Omental fat pad (tissue), 4 donors: Measurements from ENCODE around the gene RER1. TPM values are rescaled to one million over a fixed set of nuclear protein-coding genes. Genes with fewer than 3 reads are reported as not detected.

Source experiments
- ATAC-seq: fragments of 150-250 bp; one replicate; pipeline ENCODE4 v1.9.1; 2016; ENCODE audit warnings: mild to moderate bottlenecking, moderate library complexity; ENCODE audit not compliant: low FRiP score
- DNase-seq: peaks from one replicate; pipeline ENCODE4 v3.0.0-alpha.2; 2019; ENCODE audit warnings: low spot score
- total RNA-seq, 4 donors: library from RNA; depleted of rRNA; stranded (reverse); fragments of >200 nt; gene quantifications; one replicate each; pipeline ENCODE4 v1.1.0, GENCODE V29; 2016
- TF ChIP-seq, protein P1 (sequence below), 3 donors: fragments of 450-650 bp; IDR thresholded peaks; one replicate each; pipeline ENCODE4 v1.5.1; 2016 to 2017; ENCODE audit warnings: antibody characterized with exemption in 3 of 3, mild to moderate bottlenecking in 3 of 3, moderate library complexity in 2 of 3

The RER1 gene
- total RNA-seq, 4 donors from 2014 or later: 59.4 to 91.7 (median 72.7) TPM

DNA sequence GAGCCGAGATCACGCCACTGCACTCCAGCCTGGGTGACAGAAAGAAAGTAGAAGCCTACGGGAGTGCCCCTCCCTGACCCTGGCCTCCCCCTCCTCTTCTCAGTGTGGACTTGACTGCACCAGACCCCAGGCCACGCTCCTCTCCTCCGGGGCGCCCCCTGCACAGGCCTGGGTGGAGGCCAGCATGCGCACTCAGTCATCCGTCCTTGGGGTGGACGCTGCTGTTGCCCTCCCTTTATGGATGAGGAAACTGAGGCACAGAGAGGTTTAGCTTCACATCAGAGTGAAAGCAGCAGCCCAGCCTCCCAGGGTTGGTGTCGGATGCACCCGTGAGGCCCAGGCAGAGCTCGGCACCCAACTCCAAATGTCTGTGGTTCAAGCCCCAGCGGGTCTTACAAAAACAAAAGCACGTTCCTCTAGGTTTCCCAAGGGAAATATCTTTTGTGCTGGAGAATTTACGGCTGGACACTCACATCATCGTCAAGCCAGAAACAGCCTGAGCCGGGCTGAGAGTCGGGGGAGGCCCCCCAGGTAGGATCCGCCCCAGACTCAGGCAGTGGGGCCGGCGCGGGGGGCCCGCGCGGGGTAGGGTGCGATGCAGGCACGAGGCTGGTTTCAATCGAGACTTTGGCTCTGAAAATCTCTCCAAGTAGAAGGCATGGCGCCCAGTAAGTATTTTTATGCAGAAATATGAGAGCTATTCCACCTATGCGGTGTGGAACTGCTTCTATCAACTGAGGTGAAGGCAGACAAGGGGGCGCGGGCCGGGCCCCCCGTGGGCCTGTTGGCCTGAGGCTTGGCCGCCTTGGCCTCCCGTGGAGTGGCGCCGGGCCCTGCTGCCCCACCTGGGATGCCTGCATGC is 36.9 kb upstream of the RER1 start:
- ATAC-seq (no peak), DNase-seq (no peak)
- TF ChIP-seq, protein P1, sequence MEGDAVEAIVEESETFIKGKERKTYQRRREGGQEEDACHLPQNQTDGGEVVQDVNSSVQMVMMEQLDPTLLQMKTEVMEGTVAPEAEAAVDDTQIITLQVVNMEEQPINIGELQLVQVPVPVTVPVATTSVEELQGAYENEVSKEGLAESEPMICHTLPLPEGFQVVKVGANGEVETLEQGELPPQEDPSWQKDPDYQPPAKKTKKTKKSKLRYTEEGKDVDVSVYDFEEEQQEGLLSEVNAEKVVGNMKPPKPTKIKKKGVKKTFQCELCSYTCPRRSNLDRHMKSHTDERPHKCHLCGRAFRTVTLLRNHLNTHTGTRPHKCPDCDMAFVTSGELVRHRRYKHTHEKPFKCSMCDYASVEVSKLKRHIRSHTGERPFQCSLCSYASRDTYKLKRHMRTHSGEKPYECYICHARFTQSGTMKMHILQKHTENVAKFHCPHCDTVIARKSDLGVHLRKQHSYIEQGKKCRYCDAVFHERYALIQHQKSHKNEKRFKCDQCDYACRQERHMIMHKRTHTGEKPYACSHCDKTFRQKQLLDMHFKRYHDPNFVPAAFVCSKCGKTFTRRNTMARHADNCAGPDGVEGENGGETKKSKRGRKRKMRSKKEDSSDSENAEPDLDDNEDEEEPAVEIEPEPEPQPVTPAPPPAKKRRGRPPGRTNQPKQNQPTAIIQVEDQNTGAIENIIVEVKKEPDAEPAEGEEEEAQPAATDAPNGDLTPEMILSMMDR (IDR thresholded peaks at IDR 0.05): no peak

DNA sequence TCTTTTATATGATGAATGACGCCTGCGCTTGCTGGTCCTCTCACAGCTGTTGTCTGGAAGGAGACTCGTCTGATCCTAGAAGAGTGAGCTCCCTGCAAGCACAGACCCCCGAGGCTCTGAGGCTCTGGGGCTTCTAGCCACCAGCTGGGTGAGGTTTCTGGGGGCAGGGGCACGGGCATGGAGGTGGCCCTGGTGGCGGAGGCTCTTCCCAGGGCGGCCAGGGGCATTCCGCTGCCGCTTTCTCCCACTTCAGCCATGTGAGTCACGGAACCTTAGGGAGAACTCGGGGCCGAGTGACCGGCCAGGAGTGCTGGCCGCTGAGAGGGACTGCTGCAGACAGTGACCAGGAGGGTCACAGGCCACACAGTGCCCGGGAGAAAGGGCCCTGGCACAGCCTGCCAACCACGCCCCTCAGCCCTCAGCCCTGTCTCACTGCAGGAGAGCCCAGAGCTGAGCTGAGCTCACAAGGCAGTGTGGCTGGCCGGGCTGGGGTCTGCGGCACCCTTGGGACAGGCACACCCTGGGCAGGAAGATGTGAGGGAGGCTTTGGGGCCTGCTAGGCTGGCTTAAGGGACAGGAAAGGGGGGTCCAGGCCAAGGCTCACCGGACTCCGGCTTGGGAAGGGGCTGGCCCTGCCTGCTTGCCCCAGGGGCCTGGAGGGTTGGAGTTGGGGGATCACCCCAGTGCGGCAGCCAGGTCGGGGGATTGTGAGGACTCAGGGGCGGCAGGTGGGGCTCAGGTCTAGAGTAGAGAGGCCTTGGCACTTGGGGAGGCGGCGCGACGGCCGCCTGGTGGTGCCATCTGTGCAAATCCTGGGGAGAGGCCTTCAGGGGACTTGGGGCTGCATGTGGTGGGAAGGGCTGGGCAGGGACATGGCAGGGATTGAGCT is 36.0 kb upstream of the RER1 start:
- ATAC-seq (no peak), DNase-seq (no peak)
- TF ChIP-seq, protein P1 (IDR thresholded peaks at IDR 0.05): no peak

DNA sequence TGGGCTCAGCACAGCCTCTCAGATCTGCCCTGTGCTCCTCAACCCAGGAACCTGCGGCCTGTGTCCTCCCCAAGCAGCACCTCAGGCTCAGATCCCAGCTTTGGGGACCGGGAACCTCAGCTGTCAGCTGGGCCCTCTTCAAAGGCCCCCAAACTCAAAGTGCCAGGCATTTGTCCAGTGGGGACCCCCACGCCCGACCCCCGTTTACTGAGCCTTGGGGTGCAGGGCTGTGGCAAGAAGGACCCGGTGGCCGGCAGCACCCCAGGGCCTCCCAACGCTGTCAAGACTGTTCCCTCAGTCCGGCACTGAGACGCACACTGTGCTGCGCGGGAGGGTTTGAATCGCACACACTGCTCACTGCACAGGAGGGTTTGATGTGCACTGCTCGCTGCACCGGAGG is 35.2 kb upstream of the RER1 start:
- ATAC-seq: no peak
- TF ChIP-seq, protein P1 (IDR thresholded peaks at IDR 0.05): no peak
- no peak for DNase-seq

DNA sequence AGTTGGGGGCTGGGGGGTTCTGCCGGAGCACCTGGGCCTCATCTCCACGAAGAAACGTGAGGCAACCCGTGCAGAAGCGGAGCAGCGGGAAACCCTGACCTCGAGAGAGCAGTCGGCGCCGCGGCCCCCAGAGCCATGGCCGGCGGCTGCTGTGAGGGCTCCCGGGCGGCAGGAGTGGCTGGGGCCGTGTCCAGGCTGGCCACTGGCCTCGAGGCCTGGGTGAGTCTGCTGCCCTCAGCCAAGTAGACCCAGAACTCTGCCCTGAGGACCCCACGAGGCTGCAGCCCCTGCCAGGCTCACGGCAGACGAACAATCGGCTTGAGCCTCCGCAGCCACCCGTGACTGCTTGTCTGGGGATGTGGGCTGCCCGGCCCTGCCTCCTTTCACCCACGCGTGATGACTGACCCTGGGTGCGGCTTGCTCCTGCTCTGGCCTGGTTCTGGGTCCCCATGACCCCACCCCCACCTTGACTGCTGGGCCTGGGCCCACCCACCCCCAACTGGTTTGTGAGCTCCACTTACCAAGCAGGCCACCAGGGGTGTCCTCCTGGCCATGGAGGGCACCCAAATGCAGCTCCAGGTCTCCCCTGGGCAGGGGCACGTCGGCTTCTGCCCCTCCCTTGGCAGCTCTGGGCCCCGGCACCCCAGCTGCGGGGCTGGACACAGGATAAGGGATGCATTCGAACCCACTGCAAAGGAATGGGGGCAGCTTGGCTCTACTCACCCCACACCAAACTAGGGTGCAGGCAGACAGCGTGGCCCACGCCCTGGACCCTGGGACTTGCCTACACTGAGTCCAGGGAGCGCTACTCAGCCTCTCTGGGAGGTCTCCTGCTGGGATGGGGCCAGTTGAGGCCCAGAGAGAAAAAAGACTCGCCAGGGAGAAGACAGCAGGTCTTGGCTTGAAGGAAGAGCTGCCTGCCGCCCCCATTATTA is 34.5 kb upstream of the RER1 start:
- DNase-seq: no peak
- ATAC-seq: no peak
- TF ChIP-seq, protein P1 (IDR thresholded peaks at IDR 0.05): no peak

DNA sequence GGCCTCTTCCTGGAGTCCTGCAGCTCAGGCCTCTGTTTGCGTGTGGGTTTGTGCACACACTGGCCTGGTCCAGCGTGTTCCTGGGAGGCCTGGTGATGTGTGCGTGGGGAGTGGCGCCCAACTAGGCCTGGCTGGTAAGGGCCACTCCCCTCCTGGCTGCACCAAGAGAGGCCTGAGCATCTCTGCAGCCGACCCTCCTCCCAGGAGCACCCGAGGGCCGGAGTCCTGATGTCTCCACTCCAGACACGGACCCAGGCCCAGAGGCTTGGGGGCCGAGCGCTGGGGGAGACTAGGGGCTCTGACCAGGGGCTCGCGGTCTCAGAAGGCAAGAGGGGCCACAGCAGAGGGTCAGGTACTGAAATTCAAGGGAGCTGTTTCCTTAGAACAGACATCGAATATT is 33.6 kb upstream of the RER1 start:
- DNase-seq (no peak), ATAC-seq (no peak)
- TF ChIP-seq, protein P1 (IDR thresholded peaks at IDR 0.05): no peak
